GM21529 (cell line): ENCODE results near the gene SH2D3C.

Experiments
- ATAC-seq: cut with Tn5 transposase; IDR thresholded peaks from one replicate; pipeline ENCODE4 v1.9.1; 2021; ENCODE audit not compliant: unreplicated experiment

SH2D3C gene

GRCh38 chr9:127809002-127809539, 30.6 kb upstream of the SH2D3C start:
- ATAC-seq, result no peak

DNA sequence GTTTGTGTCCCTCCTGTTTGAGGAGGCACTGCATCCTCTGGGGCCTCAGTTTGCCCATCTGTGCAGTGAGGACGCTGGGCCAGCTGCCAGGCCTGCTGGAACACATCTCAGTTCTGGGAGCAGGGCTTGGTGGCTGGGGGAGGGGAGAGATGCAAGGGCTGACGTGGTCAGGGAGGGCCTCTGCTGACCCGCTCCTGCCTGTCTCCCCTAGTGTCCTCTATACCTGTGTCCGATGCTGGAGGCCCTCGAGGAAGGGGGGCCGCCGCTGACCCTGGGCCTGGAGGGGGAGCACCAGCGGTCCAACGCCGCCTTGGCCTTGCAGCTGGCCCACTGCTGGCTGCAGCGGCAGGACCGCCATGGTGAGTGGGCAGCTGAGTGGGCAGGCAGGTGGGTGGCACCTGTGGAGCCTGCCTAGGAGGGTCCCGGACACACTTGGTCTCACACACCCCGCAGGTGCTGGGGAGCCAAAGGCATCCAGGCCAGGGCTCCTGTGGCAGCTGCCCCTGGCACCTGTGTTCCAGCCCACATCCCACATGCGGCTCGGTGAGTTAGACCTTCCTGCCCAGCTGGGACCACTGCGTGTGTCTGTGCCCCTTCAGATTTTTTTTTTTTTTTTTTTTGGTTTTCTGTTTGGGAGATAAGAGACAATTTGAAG, 30.0 kb upstream of the SH2D3C start:
- no peak for ATAC-seq

DNA sequence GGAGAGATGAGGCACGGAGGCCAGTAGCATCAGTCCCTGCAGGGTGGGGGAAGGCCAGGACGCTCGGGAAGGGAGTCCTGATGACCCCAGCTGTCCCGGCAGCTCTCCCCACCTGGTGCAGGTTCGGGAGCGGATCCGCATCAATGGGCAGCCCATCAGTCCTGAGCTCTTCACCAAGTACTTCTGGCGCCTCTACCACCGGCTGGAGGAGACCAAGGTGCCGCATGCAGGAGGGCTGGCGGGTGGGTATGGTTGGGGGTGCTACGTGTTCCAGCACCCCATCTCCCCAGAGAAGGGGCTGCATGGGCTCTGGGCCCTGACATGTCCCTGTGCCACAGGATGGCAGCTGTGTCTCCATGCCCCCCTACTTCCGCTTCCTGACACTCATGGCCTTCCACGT, 28.4 kb upstream of the SH2D3C start:
- ATAC-seq, result no peak

DNA sequence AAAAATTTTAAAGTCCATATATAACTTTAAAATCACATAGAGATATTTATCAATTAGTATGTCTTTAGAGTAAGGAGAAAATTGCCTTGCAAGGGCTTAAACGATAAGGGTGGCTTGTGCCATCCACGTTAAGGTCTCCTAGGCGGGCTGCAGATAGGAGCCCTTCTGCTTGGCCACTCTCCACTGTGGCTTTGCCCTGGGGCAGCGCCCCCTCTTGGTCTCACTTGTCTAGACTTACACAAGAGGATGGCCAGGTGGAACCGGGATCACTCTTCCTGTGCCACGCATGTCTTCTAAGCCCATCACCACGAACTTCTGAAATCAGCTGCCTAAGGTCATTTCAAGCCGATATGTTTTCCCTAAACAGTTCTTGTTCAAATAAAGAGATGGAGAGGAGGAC, 27.2 kb upstream of the SH2D3C start:
- no peak for ATAC-seq

GRCh38 chr9:127803507-127804352, 25.3 kb upstream of the SH2D3C start:
- ATAC-seq, result no peak

- peak; percentile 72 for ATAC-seq
These were observed 24.3 kb upstream of the SH2D3C start, which contains the start of gene FPGS for GRCh38 chr9:127802576-127803443. Gene FPGS, plus strand, starts transcription at chr9:127802882. Its CDS starts 43 bp downstream, at chr9:127802925.

DNA sequence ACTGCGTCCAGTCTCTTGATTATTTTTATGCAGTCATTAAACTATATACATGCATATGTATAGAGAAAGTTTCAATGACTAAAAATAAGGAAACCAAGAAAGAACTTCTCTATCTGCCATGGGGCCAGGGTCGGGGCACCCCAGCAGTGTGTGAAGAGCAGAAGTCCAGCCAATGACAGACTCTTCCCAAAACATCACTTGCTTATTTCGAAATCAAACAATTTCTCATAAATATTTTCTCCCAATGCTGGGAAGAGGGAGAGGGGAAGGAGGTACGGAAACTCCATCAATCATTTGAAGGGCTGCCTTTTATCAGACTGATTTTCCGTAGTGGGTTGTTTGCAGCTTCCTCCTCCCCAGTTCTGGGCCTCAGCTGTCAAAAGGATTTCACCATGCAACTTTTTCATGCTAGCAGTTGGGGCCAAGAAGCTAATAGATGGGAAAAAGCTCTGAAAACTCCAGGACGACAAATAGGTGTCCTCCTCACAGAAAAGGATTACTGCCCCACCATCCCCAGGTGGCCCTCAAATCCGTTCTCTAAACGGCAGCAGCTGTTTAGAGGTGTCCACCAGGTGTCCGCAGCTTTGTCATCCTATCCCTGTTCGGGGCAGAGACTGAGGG, 23.6 kb upstream of the SH2D3C start:
- ATAC-seq, result no peak

DNA sequence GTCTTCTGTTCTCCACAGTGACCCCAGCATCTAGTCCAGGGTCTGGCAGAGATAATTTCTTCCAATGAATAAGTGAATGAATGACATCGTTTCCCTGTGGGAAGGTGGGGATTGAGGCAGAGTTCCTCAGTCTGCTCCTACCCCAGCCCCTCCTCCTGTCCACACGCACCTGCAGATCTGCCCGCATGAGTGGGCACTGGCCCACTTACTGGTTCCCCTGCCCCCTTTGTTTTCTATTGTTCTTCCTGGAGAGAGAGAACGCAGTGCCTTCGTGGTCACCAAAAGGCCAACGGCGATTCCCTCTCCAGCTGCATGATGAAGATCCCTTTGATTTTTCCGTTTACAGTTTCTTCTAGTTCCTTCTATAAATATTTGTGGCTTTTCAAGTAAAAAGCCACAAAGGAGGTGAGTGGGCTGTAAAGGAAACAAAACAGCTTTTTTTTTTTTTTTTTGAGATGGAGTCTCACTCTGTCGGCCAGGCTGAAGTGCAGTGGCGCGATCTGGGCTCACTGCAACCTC, 18.4 kb upstream of the SH2D3C start:
- no peak for ATAC-seq

- no peak for ATAC-seq
These were observed 17.9 kb upstream of the SH2D3C start for GRCh38 chr9:127796225-127796813.

DNA sequence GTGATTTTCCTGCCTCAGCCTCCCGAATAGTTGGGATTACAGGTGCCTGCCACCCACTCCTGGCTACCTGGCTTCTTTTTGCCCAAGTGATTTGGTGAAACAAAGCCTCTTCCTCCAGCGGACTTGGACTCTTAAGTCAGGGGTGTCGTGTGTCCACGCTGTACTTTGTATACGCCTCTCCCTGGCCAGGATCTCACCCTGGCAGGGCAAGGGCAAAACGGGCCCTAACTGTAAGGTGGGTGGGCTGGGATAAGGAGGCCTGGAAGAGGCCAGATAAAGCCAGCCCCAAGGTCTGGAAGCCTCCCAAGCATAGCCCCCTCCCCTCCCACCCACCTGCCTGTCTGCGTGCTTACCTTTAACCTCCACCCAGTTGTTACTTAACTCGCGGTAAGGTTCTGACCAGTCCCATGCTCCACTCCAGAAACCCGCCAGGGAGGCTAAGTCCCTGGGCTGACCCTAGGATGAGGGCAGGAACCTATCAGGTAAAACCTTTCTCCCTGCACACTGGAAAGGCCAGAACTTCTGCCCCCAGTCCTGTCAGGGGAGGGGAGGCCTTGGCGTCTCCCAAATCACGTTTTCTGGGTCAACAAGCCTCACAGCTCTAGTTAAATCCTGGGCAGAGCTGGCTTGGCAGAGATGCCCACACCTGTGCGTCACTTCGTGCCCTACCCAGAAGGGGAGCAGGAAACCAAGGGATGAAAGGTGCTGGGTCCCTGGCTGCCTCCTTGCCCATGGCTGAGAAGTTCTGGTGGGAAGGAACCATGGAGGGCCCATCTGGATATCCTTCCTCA, 15.7 kb upstream of the SH2D3C start:
- ATAC-seq, result no peak

GRCh38 chr9:127793093-127793708, 14.7 kb upstream of the SH2D3C start:
- ATAC-seq, result no peak

- no peak for ATAC-seq
These were observed 14.1 kb upstream of the SH2D3C start for GRCh38 chr9:127792417-127793031.

DNA sequence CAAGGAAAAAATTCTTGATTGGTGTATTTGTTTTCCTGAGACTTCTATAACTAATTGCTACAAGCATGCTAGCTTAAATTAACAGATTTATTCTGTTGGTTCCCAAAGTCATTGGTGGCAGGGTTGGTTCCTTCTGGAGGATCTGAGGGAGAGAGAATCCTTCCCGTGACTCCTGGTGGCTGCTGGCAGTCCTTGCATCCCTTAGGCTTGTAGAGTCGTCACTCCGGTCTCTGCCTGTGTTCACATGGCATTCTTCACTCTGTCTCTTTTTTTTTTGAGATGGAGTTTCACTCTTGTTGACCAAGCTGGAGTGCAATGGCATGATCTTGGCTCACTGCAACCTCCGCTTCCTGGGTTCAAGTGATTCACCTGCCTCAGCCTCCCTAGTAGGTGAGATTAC, 12.6 kb upstream of the SH2D3C start:
- ATAC-seq, result no peak

DNA sequence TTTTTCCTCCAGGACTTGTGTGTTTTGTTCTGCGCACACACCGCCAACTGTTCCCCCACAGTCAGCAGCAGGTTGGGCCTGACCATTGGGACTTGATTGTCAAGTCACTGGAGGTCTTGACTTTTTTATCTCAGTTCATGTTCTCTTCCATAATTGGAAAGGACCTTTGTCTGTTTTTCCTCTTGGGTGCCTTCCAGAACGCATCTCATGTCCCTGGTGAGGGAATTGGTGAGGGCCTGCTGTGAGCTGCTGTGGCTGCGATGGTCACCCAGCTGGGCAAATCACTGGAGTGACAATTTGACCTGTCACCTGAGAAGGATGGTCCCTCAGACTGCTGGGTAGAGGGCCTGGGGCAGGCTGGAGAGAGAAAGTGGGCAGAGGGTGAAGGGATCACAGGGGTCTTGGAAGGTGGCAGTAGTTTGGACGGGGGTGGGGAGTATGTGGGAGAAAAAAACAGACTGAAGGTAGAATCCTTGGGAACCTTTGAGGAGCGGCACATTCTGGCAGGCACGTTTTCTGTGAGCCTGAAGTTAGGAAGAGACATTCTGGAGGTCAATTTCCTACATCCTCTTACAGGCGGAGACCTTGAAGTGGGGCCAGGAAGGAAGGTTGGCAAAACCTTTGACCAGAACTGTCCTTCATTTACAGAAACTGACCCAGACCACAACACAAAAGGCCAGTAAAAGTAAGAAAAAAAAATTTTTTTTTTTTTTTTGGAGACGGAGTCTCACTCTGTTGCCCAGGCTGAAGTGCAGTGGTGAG, 11.8 kb upstream of the SH2D3C start:
- no peak for ATAC-seq

DNA sequence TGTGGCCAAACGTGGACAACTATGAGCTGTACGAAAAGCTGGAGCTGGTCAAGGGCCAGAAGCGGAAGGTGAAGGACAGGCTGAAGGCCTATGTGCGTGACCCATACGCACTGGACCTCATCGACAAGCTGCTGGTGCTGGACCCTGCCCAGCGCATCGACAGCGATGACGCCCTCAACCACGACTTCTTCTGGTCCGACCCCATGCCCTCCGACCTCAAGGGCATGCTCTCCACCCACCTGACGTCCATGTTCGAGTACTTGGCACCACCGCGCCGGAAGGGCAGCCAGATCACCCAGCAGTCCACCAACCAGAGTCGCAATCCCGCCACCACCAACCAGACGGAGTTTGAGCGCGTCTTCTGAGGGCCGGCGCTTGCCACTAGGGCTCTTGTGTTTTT, 10.7 kb upstream of the SH2D3C start:
- ATAC-seq, result no peak

GRCh38 chr9:127788337-127789011, 10.0 kb upstream of the SH2D3C start:
- no peak for ATAC-seq

- ATAC-seq, result no peak
These were observed 8.3 kb upstream of the SH2D3C start for GRCh38 chr9:127786773-127787104.
